H1 (cell line): ENCODE measurements around the gene GNA12. TPM values are rescaled to one million over a fixed set of nuclear protein-coding genes. Genes with fewer than 3 reads are reported as not detected.

ENCODE experiments used
- CTCF ChIA-PET: fragments of 300-600 bp; sonication (Branson Sonifier 250); formaldehyde crosslinking; loops from one replicate; lab custom pipeline; 2021; ENCODE audit not compliant: partially characterized antibody; lab: Charles Lee
- POLR2A ChIA-PET: fragments of 300-600 bp; sonication (Branson Sonifier 250); formaldehyde crosslinking; loops from one replicate; lab custom pipeline; 2021; ENCODE audit warnings: inconsistent platforms; ENCODE audit not compliant: partially characterized antibody; lab: Charles Lee
- DNase-seq, 2 experiments: peaks; one replicate each; pipeline versions ENCODE4 v3.0.0 to v3.0.0-alpha.2; 2010 to 2022; ENCODE audit warnings: low spot score in 2 of 2, low read depth in 1 of 2, mixed read lengths in 1 of 2
- FAIRE-seq: peaks from 2 replicates; lab custom pipeline; 2011; peaks lifted over from hg19 to GRCh38; lab: Jason Lieb, UNC
- H2AFZ ChIP-seq: 2 replicates; pipeline ENCODE4 v1.8.1; 2012; ENCODE audit warnings: low read length, inconsistent platforms
- H2AK5ac ChIP-seq: 2 replicates; pipeline ENCODE4 v1.6.1; 2013; ENCODE audit warnings: low read depth, low read length
- H2BK120ac ChIP-seq: replicated peaks from 2 replicates; pipeline ENCODE3; 2013; ENCODE audit warnings: low read depth, low read length, inconsistent platforms
- H2BK12ac ChIP-seq: 2 replicates; pipeline ENCODE4 v1.6.1; 2013; ENCODE audit warnings: low read depth, low read length
- H2BK15ac ChIP-seq: 2 replicates; pipeline ENCODE4 v1.6.1; 2013; ENCODE audit warnings: low read length
- H2BK20ac ChIP-seq: 2 replicates; pipeline ENCODE4 v1.6.1; 2013; ENCODE audit warnings: low read length
- H2BK5ac ChIP-seq: 2 replicates; pipeline ENCODE4 v1.6.1; 2013; ENCODE audit warnings: low read depth, low read length
- H3K14ac ChIP-seq: 2 replicates; pipeline ENCODE4 v1.6.1; 2013; ENCODE audit warnings: inconsistent platforms; ENCODE audit not compliant: insufficient read length
- H3K18ac ChIP-seq: 2 replicates; pipeline ENCODE4 v1.6.1; 2013; ENCODE audit warnings: low read length; ENCODE audit errors: extremely low read depth
- H3K23ac ChIP-seq: 2 replicates; pipeline ENCODE4 v1.6.1; 2013; ENCODE audit warnings: inconsistent platforms; ENCODE audit not compliant: insufficient read length
- H3K23me2 ChIP-seq: 2 replicates; pipeline ENCODE4 v1.6.1; 2013; ENCODE audit warnings: low read depth, low read length
- H3K27ac ChIP-seq: 2 replicates; pipeline ENCODE4 v1.6.1; 2011; ENCODE audit warnings: low read depth, low read length, inconsistent platforms
- H3K27me3 ChIP-seq, 4 experiments: replicated peaks in 1 of 4; 1 replicate in 1 of 4; 2 replicates in 3 of 4; pipeline versions ENCODE4 v1.6.1 to v1.8.1; 2011 to 2013; ENCODE audit warnings: low read length in 3 of 4, mild to moderate bottlenecking in 3 of 4, inconsistent platforms in 2 of 4, mixed read lengths in 2 of 4, moderate library complexity in 1 of 4; ENCODE audit not compliant: control insufficient read depth in 3 of 4, insufficient read depth in 3 of 4; ENCODE audit errors: extremely low read depth in 1 of 4
- H3K36me3 ChIP-seq, 4 experiments: 2 replicates each; pipeline versions ENCODE4 v1.6.1 to v1.8.1; 2011 to 2013; ENCODE audit warnings: mild to moderate bottlenecking in 4 of 4, low read length in 3 of 4, moderate library complexity in 2 of 4, control low read depth in 1 of 4, inconsistent platforms in 1 of 4; ENCODE audit not compliant: insufficient read depth in 4 of 4, control insufficient read depth in 2 of 4
- H3K4ac ChIP-seq: replicated peaks from 2 replicates; pipeline ENCODE3; 2013; ENCODE audit warnings: low read length, low read depth, mixed read lengths, inconsistent platforms; ENCODE audit not compliant: insufficient read length
- H3K4me1 ChIP-seq, 4 experiments: replicated peaks in 1 of 4; 1 replicate in 1 of 4; 2 replicates in 3 of 4; pipeline versions ENCODE4 v1.6.1 to v1.8.1; 2011 to 2013; ENCODE audit warnings: low read length in 3 of 4, inconsistent platforms in 2 of 4, mixed read lengths in 1 of 4; ENCODE audit not compliant: insufficient read depth in 4 of 4, control insufficient read depth in 3 of 4
- H3K4me2 ChIP-seq, 2 experiments: 2 replicates each; pipeline versions ENCODE4 v1.6.1 to v1.8.1; 2011 to 2013; ENCODE audit warnings: low read depth in 2 of 2, low read length in 2 of 2, control low read depth in 1 of 2, inconsistent platforms in 1 of 2, mild to moderate bottlenecking in 1 of 2; ENCODE audit not compliant: insufficient read depth in 1 of 2
- H3K4me3 ChIP-seq, 4 experiments: fragments of 200-600, 300-600 bp in 1 of 4; sonication (generic), shearing (Covaris generic), sonication (Bioruptor Twin) in 1 of 4; 2 replicates each; pipeline versions ENCODE4 v1.5.1 to v1.8.1; 2011 to 2016; ENCODE audit warnings: low read length in 4 of 4, low read depth in 3 of 4, control low read depth in 2 of 4, inconsistent platforms in 2 of 4, mild to moderate bottlenecking in 2 of 4, mixed read lengths in 1 of 4, moderate library complexity in 1 of 4; ENCODE audit not compliant: insufficient read depth in 2 of 4; ENCODE audit errors: extremely low read depth in 1 of 4
- H3K56ac ChIP-seq: replicated peaks from 2 replicates; pipeline ENCODE3; 2013; ENCODE audit warnings: low read depth, mild to moderate bottlenecking, mixed read lengths, low read length, inconsistent platforms; ENCODE audit not compliant: insufficient read length
- H3K79me1 ChIP-seq: 2 replicates; pipeline ENCODE4 v1.6.1; 2013; ENCODE audit warnings: low read depth, low read length, control low read depth
- H3K79me2 ChIP-seq, 2 experiments: 2 replicates each; pipeline versions ENCODE4 v1.6.1 to v1.8.1; 2012 to 2013; ENCODE audit warnings: low read length in 2 of 2, mild to moderate bottlenecking in 2 of 2, inconsistent platforms in 1 of 2; ENCODE audit not compliant: insufficient read depth in 2 of 2, control insufficient read depth in 1 of 2
- H3K9ac ChIP-seq, 4 experiments: replicated peaks in 1 of 4; 1 replicate in 1 of 4; 2 replicates in 3 of 4; pipeline versions ENCODE4 v1.6.1 to v1.8.1; 2011 to 2013; ENCODE audit warnings: low read depth in 3 of 4, low read length in 3 of 4, control low read depth in 2 of 4, mild to moderate bottlenecking in 2 of 4, moderate library complexity in 2 of 4, inconsistent platforms in 1 of 4; ENCODE audit errors: extremely low read depth in 1 of 4
- H3K9me3 ChIP-seq, 2 experiments: 2 replicates each; pipeline versions ENCODE4 v1.6.1 to v1.8.1; 2012 to 2013; ENCODE audit warnings: mild to moderate bottlenecking in 2 of 2, moderate library complexity in 2 of 2, control low read depth in 1 of 2, inconsistent platforms in 1 of 2, low read depth in 1 of 2, low read length in 1 of 2, mixed read lengths in 1 of 2; ENCODE audit not compliant: insufficient read depth in 2 of 2
- H4K20me1 ChIP-seq, 2 experiments: replicated peaks in 1 of 2; 2 replicates each; pipeline versions ENCODE3 to v1.8.1; 2011 to 2013; ENCODE audit warnings: inconsistent platforms in 2 of 2, low read length in 2 of 2, mild to moderate bottlenecking in 1 of 2; ENCODE audit not compliant: insufficient read depth in 2 of 2, control insufficient read depth in 1 of 2
- H4K5ac ChIP-seq: 2 replicates; pipeline ENCODE4 v1.6.1; 2013; ENCODE audit warnings: low read length, low read depth, mixed read lengths, inconsistent platforms; ENCODE audit not compliant: insufficient read length
- H4K8ac ChIP-seq: 2 replicates; pipeline ENCODE4 v1.8.0; 2013; ENCODE audit warnings: mild to moderate bottlenecking, moderate library complexity, low read length, inconsistent platforms; ENCODE audit not compliant: insufficient read depth; ENCODE audit errors: extremely low read depth
- H4K91ac ChIP-seq: replicated peaks from 2 replicates; pipeline ENCODE3; 2013; ENCODE audit warnings: low read length, mixed read lengths, inconsistent platforms; ENCODE audit not compliant: insufficient read length
- ASH2L ChIP-seq: fragments of 200-600, 300-600 bp; sonication (generic); IDR thresholded peaks from one replicate; pipeline ENCODE4 v1.7.1; 2017; ENCODE audit warnings: low read length
- BRCA1 ChIP-seq: IDR thresholded peaks from 2 replicates; pipeline ENCODE4 v1.6.1; 2012; ENCODE audit warnings: low read depth, low read length, improper control_type of control experiment
- JUN ChIP-seq: IDR thresholded peaks from 2 replicates; pipeline ENCODE4 v1.6.1; 2011; ENCODE audit warnings: low read depth, mild to moderate bottlenecking, improper control_type of control experiment, low read length
- KDM1A ChIP-seq: fragments of 200-600, 300-600 bp; sonication (generic); IDR thresholded peaks from 2 replicates; pipeline ENCODE4 v1.7.1; 2016; ENCODE audit warnings: mild to moderate bottlenecking, low read length, borderline replicate concordance
- PHF8 ChIP-seq: fragments of 200-600 bp; sonication (generic); conservative IDR thresholded peaks from 2 replicates; pipeline ENCODE4 v1.7.1; 2012; ENCODE audit warnings: low read depth, mild to moderate bottlenecking, inconsistent platforms, low read length, moderate library complexity
- POU5F1 ChIP-seq: IDR thresholded peaks from 2 replicates; pipeline ENCODE4 v1.6.1; 2011; ENCODE audit warnings: low read depth, mild to moderate bottlenecking, low read length, moderate library complexity
- RBBP5 ChIP-seq: IDR thresholded peaks from 2 replicates; pipeline ENCODE4 v1.7.1; 2012; ENCODE audit warnings: low read depth, mild to moderate bottlenecking, inconsistent platforms, low read length, moderate library complexity, borderline replicate concordance
- TCF12 ChIP-seq: IDR thresholded peaks from 2 replicates; pipeline ENCODE4 v1.6.1; 2011; ENCODE audit warnings: low read depth, mild to moderate bottlenecking, low read length
- WGBS, 2 experiments: shearing (Covaris generic) in 1 of 2; methylation state at CpG; one replicate each; pipeline versions ENCODE4 v1.1.6 to v1.1.7; 2013 to 2015; ENCODE audit warnings: low lambda C conversion rate in 2 of 2, mixed read lengths in 2 of 2, inconsistent platforms in 1 of 2, low coverage in 1 of 2, missing lambda C conversion rate in 1 of 2; ENCODE audit not compliant: insufficient replicate concordance in 2 of 2, insufficient coverage in 1 of 2, insufficient read length in 1 of 2; ENCODE audit errors: extremely low coverage in 1 of 2, missing lambda C conversion rate in 1 of 2; 5-methylcytosine and 5-hydroxymethylcytosine counted together
- polyA plus RNA-seq, 7 experiments: library from polyadenylated mRNA; depleted of rRNA in 3 of 7; stranded (reverse) in 5 of 7; unstranded in 2 of 7; fragments of >200 nt in 5 of 7; fragments of 200-250 nt in 2 of 7; gene quantifications; 1 replicate in 5 of 7; 2 replicates in 1 of 7; 4 replicates in 1 of 7; pipeline versions ENCODE4 v1.2.1 to v1.2.3, GENCODE V29; 2011 to 2013; ENCODE audit warnings: missing spikeins in 2 of 7, mixed read lengths in 2 of 7
- total RNA-seq: library from RNA; stranded (reverse); fragmentation: NEBNext Ultra II Directional; extraction: Animal tissue kit (Norgen Biotek cat#: 25700); gene quantifications from 2 replicates; pipeline ENCODE4 v1.2.1, GENCODE V29; 2021

Gene GNA12
- total and polyA plus RNA-seq, 2 of the 8 experiments (the other 6 are each of a cell fraction or from before 2014, with no cell fraction given) = 96.5 to 109 TPM

DNA sequence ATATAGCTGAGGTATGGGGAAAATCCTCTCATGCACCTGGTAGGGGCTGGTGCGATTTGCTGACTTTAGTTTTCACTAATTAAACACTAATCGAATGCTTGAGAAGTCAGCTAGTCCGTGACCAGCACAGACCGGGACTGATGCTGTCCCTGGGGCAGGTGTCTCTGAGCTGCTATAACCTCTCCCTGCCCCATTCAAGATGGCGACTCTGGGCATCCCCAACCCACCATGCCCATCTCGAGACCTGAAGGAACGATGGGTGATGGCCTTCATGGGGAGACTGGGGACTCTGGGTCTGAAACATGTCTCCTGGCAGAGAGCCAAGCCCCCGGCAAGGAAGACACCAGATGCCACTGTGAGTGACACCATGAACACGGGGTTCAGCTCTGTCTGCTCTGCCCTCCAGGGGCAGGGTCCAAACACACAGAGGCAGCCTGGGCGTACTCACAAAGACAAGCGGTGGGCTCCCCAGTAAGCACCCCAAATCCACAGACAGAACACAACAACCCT is 57.4 kb downstream of the GNA12 start:
- no peak overlapping the region for H2BK120ac ChIP-seq
- H3K9me3 ChIP-seq = no peaks in the 10 kb centered on the region
- H4K91ac ChIP-seq = no peak overlapping the region
- H4K20me1 ChIP-seq = peaks cover 7 to 8% of the 10 kb centered on the region in 2 experiments
- peaks cover 0 to 74% of the 10 kb centered on the region in 2 experiments; a peak in 2 of 4 replicates for H3K79me2 ChIP-seq
- H3K56ac ChIP-seq = no peak overlapping the region
- no peak overlapping the region for H3K14ac ChIP-seq
- no peak overlapping the region for H2BK12ac ChIP-seq
- no peak overlapping the region for H3K4ac ChIP-seq
- H3K27me3 ChIP-seq = no peaks in the 10 kb centered on the region
- ChIA-PET CTCF (interaction anchor here (0.9 to 2.6 kb wide), 7 partner anchors 9 to 107 kb away, joined by 3 to 7 read pairs (median 4); no protein-coding TSS in a partner anchor), POLR2A (interaction anchor here (0.6 to 1.9 kb wide), 2 partner anchors 18 to 30 kb away, joined by 3 to 5 read pairs; no protein-coding TSS in a partner anchor)
- no peak overlapping the region for H2AK5ac ChIP-seq
- H3K4me3 ChIP-seq = no peak overlapping the region
- no peak for DNase-seq
- H2BK15ac ChIP-seq = no peak overlapping the region
- no peak overlapping the region for H3K23ac ChIP-seq
- TF ChIP-seq BRCA1 = no peak
- TF ChIP-seq RBBP5 = no peak
- TF ChIP-seq TCF12 = no peak
- TF ChIP-seq JUN = no peak
- no peak for TF ChIP-seq ASH2L
- TF ChIP-seq POU5F1 = no peak
- TF ChIP-seq KDM1A = no peak
- TF ChIP-seq PHF8 = no peak
- H3K27ac ChIP-seq = no peak overlapping the region
- H3K4me2 ChIP-seq = no peak overlapping the region
- H3K79me1 ChIP-seq = peaks cover 9% of the 10 kb centered on the region; the same call in 1 of the 2 replicates
- no peaks in the 10 kb centered on the region for H3K23me2 ChIP-seq
- peaks cover 2 to 12% (median 6%) of the 10 kb centered on the region in 4 experiments; a peak in 4 of 8 replicates for H3K36me3 ChIP-seq
- H3K9ac ChIP-seq = no peak overlapping the region
- no peak overlapping the region for H2BK20ac ChIP-seq
- H2AFZ ChIP-seq = no peak overlapping the region
- H4K5ac ChIP-seq = no peak overlapping the region
- FAIRE-seq = no peak
- no peaks in the 10 kb centered on the region for H3K4me1 ChIP-seq
- H2BK5ac ChIP-seq = no peak overlapping the region
- H3K18ac ChIP-seq = no peak overlapping the region
- 87% methylated on average over 11 of the region's 11 CpGs; no CpG with 5 or more reads in 1 of the 2 experiments for WGBS, 2 experiments
- H4K8ac ChIP-seq = peak overlapping the region; percentile 77
